Right cardiac atrium (tissue), 5 donors: ENCODE data around the gene ACOX1. TPM values are rescaled to one million over a fixed set of nuclear protein-coding genes. Genes with fewer than 3 reads are reported as not detected.

ENCODE experiments used
- polyA plus RNA-seq: library from polyadenylated mRNA; stranded (reverse); fragments of 200-250 nt; gene quantifications from one replicate; pipeline ENCODE4 v1.2.3, GENCODE V29; 2013
- total RNA-seq, 4 donors: library from RNA; stranded (reverse); fragmentation: NEBNext Ultra II Directional; extraction: Animal tissue kit (Norgen Biotek cat#: 25700); gene quantifications; one replicate each; pipeline ENCODE4 v1.2.1, GENCODE V29; 2021
- donor health status: healthy with polysubstance abuse.
- donor health status: DM: no; HTN: yes; CAD: no.
- donor health status: DM: no; HTN: no; CAD: no.
- donor health status: DM: no; HTN: yes; CAD: no; lungs with severe emphysema.
- donor health status: DM: yes; HTN: yes; CAD: no.

ACOX1 gene
- total and polyA plus RNA-seq, 5 donors, result 18.7 to 67.5 (median 59.9) TPM

Other genes with a start within 250 kb of the ACOX1 start
- gene GALK1, start 214.0 kb downstream of the ACOX1 start, total RNA-seq, result 10 to 100 TPM; 15.9 to 19.5 (median 17.3) TPM
- 22.6 TPM for gene GALK1, start 214.0 kb downstream of the ACOX1 start, polyA plus RNA-seq
- 10 to 100 TPM; 18.2 to 22.5 (median 19.9) TPM for gene UNK, start 194.4 kb downstream of the ACOX1 start, total RNA-seq
- 20.8 TPM for gene UNK, start 194.4 kb downstream of the ACOX1 start, polyA plus RNA-seq
- gene UNC13D, start 134.8 kb downstream of the ACOX1 start, total RNA-seq, result 10 to 100 TPM; 12.6 to 30.4 (median 27.4) TPM
- 18.8 TPM for gene UNC13D, start 134.8 kb downstream of the ACOX1 start, polyA plus RNA-seq
- 100 to 1,000 TPM; 112 to 128 (median 118) TPM for gene WBP2, start 123.8 kb downstream of the ACOX1 start, total RNA-seq
- 109 TPM for gene WBP2, start 123.8 kb downstream of the ACOX1 start, polyA plus RNA-seq
- gene TRIM47, start 100.6 kb downstream of the ACOX1 start, total RNA-seq, result 10 to 100 TPM; 24.1 to 25.9 (median 25.3) TPM
- 19.2 TPM for gene TRIM47, start 100.6 kb downstream of the ACOX1 start, polyA plus RNA-seq
- gene TRIM65, start 82.2 kb downstream of the ACOX1 start, total RNA-seq, result 10 to 100 TPM in 1 of 4 donors, 1 to 10 TPM in 3; 5.7 to 10.7 (median 7.7) TPM
- 7.9 TPM for gene TRIM65, start 82.2 kb downstream of the ACOX1 start, polyA plus RNA-seq
- gene MRPL38, start 74.3 kb downstream of the ACOX1 start, total RNA-seq, result 10 to 100 TPM; 64.1 to 94.2 (median 83.8) TPM
- 57.9 TPM for gene MRPL38, start 74.3 kb downstream of the ACOX1 start, polyA plus RNA-seq
- 1 to 10 TPM; 4.8 to 5.5 (median 5.1) TPM for gene FBF1, start 38.1 kb downstream of the ACOX1 start, total RNA-seq
- 5.0 TPM for gene FBF1, start 38.1 kb downstream of the ACOX1 start, polyA plus RNA-seq
- gene TEN1, start 74 bp upstream of the ACOX1 start, total RNA-seq, result 10 to 100 TPM in 2 of 4 donors, 1 to 10 TPM in 2; 8.5 to 12.1 (median 9.9) TPM
- 22.5 TPM for gene TEN1, start 74 bp upstream of the ACOX1 start, polyA plus RNA-seq
- 1 to 10 TPM; 2.4 to 2.6 (median 2.5) TPM for gene CDK3, start 21.7 kb upstream of the ACOX1 start, total RNA-seq
- 2.9 TPM for gene CDK3, start 21.7 kb upstream of the ACOX1 start, polyA plus RNA-seq
- gene EVPL, start 48.1 kb upstream of the ACOX1 start, total RNA-seq, result under 1 TPM in 3 of 4 donors, not detected in 1; 0.06 to 0.09 (median 0.09) TPM
- 0.02 TPM for gene EVPL, start 48.1 kb upstream of the ACOX1 start, polyA plus RNA-seq
- 10 to 100 TPM; 59.9 to 63.5 (median 61.5) TPM for gene SRP68, start 93.4 kb upstream of the ACOX1 start, total RNA-seq
- 34.6 TPM for gene SRP68, start 93.4 kb upstream of the ACOX1 start, polyA plus RNA-seq
- gene GALR2, start 95.6 kb upstream of the ACOX1 start, total RNA-seq, result not detected
- gene GALR2, start 95.6 kb upstream of the ACOX1 start, polyA plus RNA-seq, result not detected
- not detected for gene ZACN, start 100.0 kb upstream of the ACOX1 start, total RNA-seq
- 1.5 TPM for gene ZACN, start 100.0 kb upstream of the ACOX1 start, polyA plus RNA-seq
- gene EXOC7, start 124.6 kb upstream of the ACOX1 start, total RNA-seq, result 10 to 100 TPM; 74.5 to 93.5 (median 84.8) TPM
- gene EXOC7, start 124.6 kb upstream of the ACOX1 start, polyA plus RNA-seq, result 40.4 TPM
- not detected for gene FOXJ1, start 162.1 kb upstream of the ACOX1 start, total RNA-seq
- gene FOXJ1, start 162.1 kb upstream of the ACOX1 start, polyA plus RNA-seq, result not detected